ENCODE data around the gene B3GALT6. TPM values are rescaled to one million over a fixed set of nuclear protein-coding genes. Genes with fewer than 3 reads are reported as not detected.

Gene B3GALT6
- total and polyA plus RNA-seq, 4 donors, result 1.2 to 9.0 (median 8.3) TPM

- 91% methylated on average over 28 of the region's 28 CpGs for WGBS
- TF ChIP-seq JUND (IDR thresholded peaks at IDR 0.05) (no peak), MAX (IDR thresholded peaks at IDR 0.05) (no peak), RAD21 (IDR thresholded peaks at IDR 0.05) (no peak), NR2F2 (IDR thresholded peaks at IDR 0.05) (no peak), SP1 (IDR thresholded peaks at IDR 0.05) (no peak), TAF1 (conservative IDR thresholded peaks at IDR 0.05) (no peak), ATF3 (IDR thresholded peaks at IDR 0.05) (no peak), ZBTB33 (IDR thresholded peaks at IDR 0.05) (no peak), HNF4G (IDR thresholded peaks at IDR 0.05) (no peak), CTCF (IDR thresholded peaks at IDR 0.05; ENCODE audit: low read depth, low read length, missing input control) (no peak), HNF4A (conservative IDR thresholded peaks at IDR 0.05) (no peak), GABPA (IDR thresholded peaks at IDR 0.05 in 1 of 2, conservative IDR thresholded peaks at IDR 0.05 in 1 of 2) (no peak), EGR1 (IDR thresholded peaks at IDR 0.05; ENCODE audit: low read depth in 2 of 2) (no peak), YY1 (IDR thresholded peaks at IDR 0.05) (no peak), FOXA1 (IDR thresholded peaks at IDR 0.05) (no peak), FOXA2 (IDR thresholded peaks at IDR 0.05) (no peak), RXRA (IDR thresholded peaks at IDR 0.05) (no peak), REST (IDR thresholded peaks at IDR 0.05) (no peak)
- H3K9ac ChIP-seq (ENCODE audit: low read depth in 1 of 2, low read length in 2 of 2), result no peak overlapping the region
- H3K27me3 ChIP-seq (ENCODE audit: control insufficient read depth in 4 of 4, insufficient read depth in 4 of 4, low read length in 3 of 4), result peaks cover 0 to 2% (median 0%) of the 10 kb centered on the region in 4 donors
- peaks cover 0 to 8% (median 2%) of the 10 kb centered on the region in 4 donors for H3K36me3 ChIP-seq (ENCODE audit: control insufficient read depth in 4 of 4, insufficient read depth in 3 of 4, low read depth in 1 of 4, low read length in 3 of 4)
- no peak overlapping the region for H3K27ac ChIP-seq (ENCODE audit: low read depth in 1 of 2, low read length in 2 of 2)
- no peak for DNase-seq (ENCODE audit: low spot score)
- no peaks in the 10 kb centered on the region for H3K9me3 ChIP-seq (ENCODE audit: control insufficient read depth in 4 of 4, low read length in 3 of 4)
- peaks cover 0 to 8% (median 0%) of the 10 kb centered on the region in 4 donors for H3K4me1 ChIP-seq (ENCODE audit: control insufficient read depth in 4 of 4, insufficient read depth in 4 of 4, low read length in 3 of 4)
- no peak overlapping the region for H3K4me3 ChIP-seq (ENCODE audit: low read depth in 1 of 3, low read length in 3 of 3)
Measured at GRCh38 chr1:1211541-1212441, 20.2 kb upstream of the B3GALT6 start.
